GM18526 (cell line): ENCODE data around the gene LRP1B.

ENCODE experiments used
- POLR2A ChIP-seq: IDR thresholded peaks from 3 replicates; pipeline ENCODE4 v1.6.1; 2011; ENCODE audit not compliant: insufficient read length; ENCODE audit errors: extremely low read depth

Gene LRP1B

GRCh38 chr2:141927536-141927935, 203.3 kb downstream of the LRP1B start:
- TF ChIP-seq POLR2A, result no peak

GRCh38 chr2:141925511-141925910, 205.3 kb downstream of the LRP1B start:
- no peak for TF ChIP-seq POLR2A

- TF ChIP-seq POLR2A, result no peak
Observed at GRCh38 chr2:141923657-141924056, 207.2 kb downstream of the LRP1B start.

- no peak for TF ChIP-seq POLR2A
Observed at GRCh38 chr2:141911485-141912066, 219.2 kb downstream of the LRP1B start.

- TF ChIP-seq POLR2A, result no peak
Observed at GRCh38 chr2:141906678-141907077, 224.1 kb downstream of the LRP1B start.

GRCh38 chr2:141900826-141901225, 230.0 kb downstream of the LRP1B start:
- no peak for TF ChIP-seq POLR2A

GRCh38 chr2:141899740-141900139, 231.1 kb downstream of the LRP1B start:
- TF ChIP-seq POLR2A, result no peak

GRCh38 chr2:141889788-141890187, 241.0 kb downstream of the LRP1B start:
- TF ChIP-seq POLR2A, result no peak

- no peak for TF ChIP-seq POLR2A
Observed at GRCh38 chr2:141888987-141889555, 241.7 kb downstream of the LRP1B start.

GRCh38 chr2:141887363-141887762, 243.5 kb downstream of the LRP1B start:
- TF ChIP-seq POLR2A, result no peak

GRCh38 chr2:141878016-141878415, 252.8 kb downstream of the LRP1B start:
- TF ChIP-seq POLR2A, result no peak

- no peak for TF ChIP-seq POLR2A
Observed at GRCh38 chr2:141871913-141872634, 258.7 kb downstream of the LRP1B start.

- no peak for TF ChIP-seq POLR2A
Observed at GRCh38 chr2:141869572-141869971, 261.2 kb downstream of the LRP1B start.

- TF ChIP-seq POLR2A, result no peak
Observed at GRCh38 chr2:141863964-141864363, 266.9 kb downstream of the LRP1B start.

GRCh38 chr2:141856215-141856919, 274.4 kb downstream of the LRP1B start:
- no peak for TF ChIP-seq POLR2A

GRCh38 chr2:141848191-141848590, 282.6 kb downstream of the LRP1B start:
- no peak for TF ChIP-seq POLR2A
